ENCODE data around the gene AUP1. TPM values are rescaled to one million over a fixed set of nuclear protein-coding genes. Genes with fewer than 3 reads are reported as not detected.
A peak's percentile ranks its signal among the peaks of the same experiment; 100 is the strongest.
"Not testable (repeated sequence)": the region's sequence is repeated elsewhere in the genome, so short reads cannot be mapped to it uniquely, and the experiment has no call there.

AUP1 gene
- total RNA-seq, 2 donors from 2014 or later = 55.2 to 80.9 TPM

GRCh38 chr2:74493546-74493945 is 36.0 kb downstream of the AUP1 start:
- no peak for DNase-seq (ENCODE audit: low spot score)
- Histone ChIP-seq H3K9me3 (no peaks in the 10 kb centered on the region), H3K27me3 (peaks cover 8 to 12% of the 10 kb centered on the region in 2 donors), H3K27ac (no peak overlapping the region), H3K4me1 (peaks cover 0 to 14% of the 10 kb centered on the region in 2 donors), H3K4me3 (no peak overlapping the region), H3K36me3 (peaks cover 36% of the 10 kb centered on the region)
- TF ChIP-seq, protein P1, sequence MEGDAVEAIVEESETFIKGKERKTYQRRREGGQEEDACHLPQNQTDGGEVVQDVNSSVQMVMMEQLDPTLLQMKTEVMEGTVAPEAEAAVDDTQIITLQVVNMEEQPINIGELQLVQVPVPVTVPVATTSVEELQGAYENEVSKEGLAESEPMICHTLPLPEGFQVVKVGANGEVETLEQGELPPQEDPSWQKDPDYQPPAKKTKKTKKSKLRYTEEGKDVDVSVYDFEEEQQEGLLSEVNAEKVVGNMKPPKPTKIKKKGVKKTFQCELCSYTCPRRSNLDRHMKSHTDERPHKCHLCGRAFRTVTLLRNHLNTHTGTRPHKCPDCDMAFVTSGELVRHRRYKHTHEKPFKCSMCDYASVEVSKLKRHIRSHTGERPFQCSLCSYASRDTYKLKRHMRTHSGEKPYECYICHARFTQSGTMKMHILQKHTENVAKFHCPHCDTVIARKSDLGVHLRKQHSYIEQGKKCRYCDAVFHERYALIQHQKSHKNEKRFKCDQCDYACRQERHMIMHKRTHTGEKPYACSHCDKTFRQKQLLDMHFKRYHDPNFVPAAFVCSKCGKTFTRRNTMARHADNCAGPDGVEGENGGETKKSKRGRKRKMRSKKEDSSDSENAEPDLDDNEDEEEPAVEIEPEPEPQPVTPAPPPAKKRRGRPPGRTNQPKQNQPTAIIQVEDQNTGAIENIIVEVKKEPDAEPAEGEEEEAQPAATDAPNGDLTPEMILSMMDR (IDR thresholded peaks at IDR 0.05) = no peak

GRCh38 chr2:74491648-74492544 is 37.6 kb downstream of the AUP1 start:
- Histone ChIP-seq H3K27me3 (no peaks in the 10 kb centered on the region), H3K4me1 (no peaks in the 10 kb centered on the region), H3K27ac (no peak overlapping the region), H3K9me3 (no peaks in the 10 kb centered on the region), H3K36me3 (peaks cover 40% of the 10 kb centered on the region), H3K4me3 (no peak overlapping the region)
- DNase-seq (ENCODE audit: low spot score) = no peak
- TF ChIP-seq, protein P1 (IDR thresholded peaks at IDR 0.05) = no peak

- no peak overlapping the region for H3K27ac ChIP-seq
- no peak for DNase-seq (ENCODE audit: low spot score)
- TF ChIP-seq, protein P1 (IDR thresholded peaks at IDR 0.05) = no peak
- peaks cover 43% of the 10 kb centered on the region for H3K36me3 ChIP-seq
- no peaks in the 10 kb centered on the region for H3K4me1 ChIP-seq
- no peaks in the 10 kb centered on the region for H3K9me3 ChIP-seq
- no peaks in the 10 kb centered on the region for H3K27me3 ChIP-seq
- H3K4me3 ChIP-seq = no peak overlapping the region
Measured at GRCh38 chr2:74489906-74490305, 39.6 kb downstream of the AUP1 start.

- Histone ChIP-seq H3K27ac (no peak overlapping the region), H3K27me3 (no peaks in the 10 kb centered on the region), H3K9me3 (no peaks in the 10 kb centered on the region), H3K4me1 (peaks cover 0 to 6% of the 10 kb centered on the region in 2 donors), H3K36me3 (peaks cover 43% of the 10 kb centered on the region), H3K4me3 (no peak overlapping the region)
- TF ChIP-seq, protein P1 (IDR thresholded peaks at IDR 0.05) = no peak
- no peak for DNase-seq (ENCODE audit: low spot score)
Measured at GRCh38 chr2:74488643-74489481, 40.6 kb downstream of the AUP1 start.

DNA sequence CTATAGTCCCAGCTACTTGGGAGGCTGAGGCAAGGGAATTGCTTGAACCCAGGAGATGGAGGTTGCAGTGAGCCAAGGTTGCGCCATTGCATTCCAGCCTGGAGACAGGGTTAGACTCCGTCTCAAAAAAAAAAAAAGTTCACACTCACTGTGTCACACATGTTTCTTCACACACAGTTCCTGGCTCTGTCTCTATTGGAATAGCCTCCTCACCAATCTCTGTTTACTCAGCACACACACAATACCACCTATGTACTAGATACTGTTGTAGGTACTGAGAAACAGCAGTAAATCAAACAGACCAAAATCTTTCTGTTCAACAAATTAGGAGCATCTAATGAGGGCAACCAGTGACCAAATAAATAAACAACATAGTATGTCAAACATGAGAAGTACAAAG is 43.4 kb downstream of the AUP1 start:
- DNase-seq (ENCODE audit: low spot score) = no peak
- H3K4me3 ChIP-seq = no peak overlapping the region
- H3K9me3 ChIP-seq = no peaks in the 10 kb centered on the region
- peaks cover 0 to 24% of the 10 kb centered on the region in 2 donors for H3K4me1 ChIP-seq
- H3K27ac ChIP-seq = no peak overlapping the region
- peaks cover 17% of the 10 kb centered on the region for H3K36me3 ChIP-seq
- TF ChIP-seq, protein P1 (IDR thresholded peaks at IDR 0.05) = no peak
- H3K27me3 ChIP-seq = no peaks in the 10 kb centered on the region

DNA sequence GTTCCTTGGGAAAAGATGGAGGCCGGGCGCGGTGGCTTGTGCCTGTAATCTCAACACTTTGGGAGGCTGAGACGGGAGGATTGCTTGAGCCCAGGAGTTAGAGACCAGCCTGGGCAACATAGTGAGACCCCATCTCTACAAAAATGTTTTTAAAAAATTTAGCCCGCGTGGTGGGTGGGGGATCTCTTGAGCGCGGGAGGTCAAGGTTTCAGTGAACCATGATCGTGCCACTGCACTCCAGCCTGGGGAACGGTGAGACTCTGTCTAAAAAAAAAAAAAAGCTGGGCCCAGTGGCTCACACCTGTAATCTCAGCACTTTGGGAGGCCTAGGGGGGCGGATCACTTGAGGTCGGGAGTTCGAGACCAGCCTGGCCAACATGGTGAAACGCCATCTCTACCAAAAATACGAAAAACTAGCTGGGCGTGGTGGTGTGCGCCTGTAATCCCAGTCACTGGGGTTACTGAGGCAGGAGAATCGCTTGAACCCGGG is 45.8 kb downstream of the AUP1 start:
- Histone ChIP-seq H3K4me3 (peak overlapping the region; percentile 78 to 83), H3K27ac (peak overlapping the region; percentile 88 to 91), H3K4me1 (peaks cover 0 to 31% of the 10 kb centered on the region in 2 donors)
- not testable (repeated sequence) for H3K36me3 ChIP-seq; H3K27me3 ChIP-seq; DNase-seq (ENCODE audit: low spot score); H3K9me3 ChIP-seq
